ENCODE data around the gene CITED4.

Gene CITED4

GRCh38 chr1:40837601-40838000 is 24.6 kb downstream of the CITED4 start:
- no peaks in the 10 kb centered on the region for H3K27me3 ChIP-seq (ENCODE audit: control insufficient read depth in 1 of 2, insufficient read depth in 2 of 2, low read length in 2 of 2)

GRCh38 chr1:40836283-40836682 is 25.9 kb downstream of the CITED4 start:
- no peaks in the 10 kb centered on the region for H3K36me3 ChIP-seq (ENCODE audit: control insufficient read depth in 1 of 2, insufficient read depth in 2 of 2, low read length in 2 of 2)

More at GRCh38 chr1:40837601-40838000, 24.6 kb downstream of the CITED4 start:
- no peak overlapping the region for H3K9ac ChIP-seq (ENCODE audit: low read depth in 1 of 2, low read length in 2 of 2)
- no peaks in the 10 kb centered on the region for H3K36me3 ChIP-seq (ENCODE audit: control insufficient read depth in 1 of 2, insufficient read depth in 2 of 2, low read length in 2 of 2)
- H3K4me1 ChIP-seq (ENCODE audit: control insufficient read depth in 1 of 2, insufficient read depth in 2 of 2, low read length in 2 of 2): no peaks in the 10 kb centered on the region
- no peak overlapping the region for H3K4me3 ChIP-seq (ENCODE audit: low read depth in 1 of 2, low read length in 2 of 2)
- H3K27ac ChIP-seq (ENCODE audit: low read depth, low read length): no peak overlapping the region
- H3K9me3 ChIP-seq (ENCODE audit: control insufficient read depth in 1 of 2, low read length in 2 of 2): no peaks in the 10 kb centered on the region

DNA sequence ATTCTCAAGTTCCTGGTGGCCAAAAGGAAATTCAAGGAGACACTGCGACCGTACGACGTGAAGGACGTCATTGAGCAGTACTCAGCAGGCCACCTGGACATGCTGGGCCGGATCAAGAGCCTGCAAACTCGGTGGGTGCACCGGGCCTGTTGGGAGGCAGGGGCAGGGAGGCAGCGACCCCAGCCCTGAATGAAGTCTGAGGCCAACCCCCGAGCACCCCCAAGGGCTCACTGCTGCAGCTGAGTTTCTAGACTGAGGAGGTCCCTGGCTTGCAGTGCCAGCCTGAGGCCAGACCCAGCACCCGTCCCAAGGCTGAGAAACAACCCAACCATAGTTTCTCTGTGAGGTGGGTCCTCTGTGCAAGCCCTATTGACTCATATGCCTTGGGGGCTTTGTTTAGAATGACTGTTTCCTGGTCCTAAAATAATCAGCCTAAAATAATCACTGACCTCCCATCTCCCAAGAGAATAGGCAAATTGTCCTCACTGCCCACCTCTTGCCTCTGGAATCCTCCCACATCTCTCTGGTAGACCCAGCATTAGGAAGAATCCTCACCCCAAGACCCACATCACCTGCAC is 27.1 kb downstream of the CITED4 start:
- H3K4me1 ChIP-seq (ENCODE audit: control insufficient read depth in 1 of 2, insufficient read depth in 2 of 2, low read length in 2 of 2): no peaks in the 10 kb centered on the region
- H3K9me3 ChIP-seq (ENCODE audit: control insufficient read depth in 1 of 2, low read length in 2 of 2): no peaks in the 10 kb centered on the region
- H3K9ac ChIP-seq (ENCODE audit: low read depth in 1 of 2, low read length in 2 of 2): no peak overlapping the region
- H3K27ac ChIP-seq (ENCODE audit: low read depth, low read length): no peak overlapping the region
- no peak overlapping the region for H3K4me3 ChIP-seq (ENCODE audit: low read depth in 1 of 2, low read length in 2 of 2)
- H3K36me3 ChIP-seq (ENCODE audit: control insufficient read depth in 1 of 2, insufficient read depth in 2 of 2, low read length in 2 of 2): no peaks in the 10 kb centered on the region
- no peaks in the 10 kb centered on the region for H3K27me3 ChIP-seq (ENCODE audit: control insufficient read depth in 1 of 2, insufficient read depth in 2 of 2, low read length in 2 of 2)

More at GRCh38 chr1:40836283-40836682, 25.9 kb downstream of the CITED4 start:
- no peak overlapping the region for H3K4me3 ChIP-seq (ENCODE audit: low read depth in 1 of 2, low read length in 2 of 2)
- no peak overlapping the region for H3K27ac ChIP-seq (ENCODE audit: low read depth, low read length)
- H3K9me3 ChIP-seq (ENCODE audit: control insufficient read depth in 1 of 2, low read length in 2 of 2): no peaks in the 10 kb centered on the region
- no peaks in the 10 kb centered on the region for H3K27me3 ChIP-seq (ENCODE audit: control insufficient read depth in 1 of 2, insufficient read depth in 2 of 2, low read length in 2 of 2)
- H3K9ac ChIP-seq (ENCODE audit: low read depth in 1 of 2, low read length in 2 of 2): no peak overlapping the region
- H3K4me1 ChIP-seq (ENCODE audit: control insufficient read depth in 1 of 2, insufficient read depth in 2 of 2, low read length in 2 of 2): no peaks in the 10 kb centered on the region

DNA sequence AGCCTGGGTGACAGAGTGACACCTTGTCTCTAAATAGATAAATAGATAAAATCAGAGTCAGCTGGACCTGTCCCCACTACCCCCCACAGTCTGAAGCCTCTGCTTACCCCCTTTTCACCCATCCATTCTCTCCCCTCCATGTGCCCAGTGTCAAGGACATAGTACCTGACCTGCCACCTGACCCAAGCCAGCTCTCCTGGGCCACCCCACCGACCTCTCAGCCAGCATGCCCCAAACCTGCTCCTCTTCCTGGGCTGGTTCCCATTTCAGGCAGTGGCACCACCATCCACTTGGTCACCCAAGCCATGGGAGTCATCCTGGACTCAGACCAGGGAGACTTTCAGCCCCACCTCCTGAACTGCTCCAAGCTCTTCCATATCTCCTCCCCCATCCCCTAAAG is 28.2 kb downstream of the CITED4 start:
- Histone ChIP-seq H3K4me1 (ENCODE audit: control insufficient read depth in 1 of 2, insufficient read depth in 2 of 2, low read length in 2 of 2) (no peaks in the 10 kb centered on the region), H3K9ac (ENCODE audit: low read depth in 1 of 2, low read length in 2 of 2) (no peak overlapping the region), H3K4me3 (ENCODE audit: low read depth in 1 of 2, low read length in 2 of 2) (no peak overlapping the region), H3K27me3 (ENCODE audit: control insufficient read depth in 1 of 2, insufficient read depth in 2 of 2, low read length in 2 of 2) (no peaks in the 10 kb centered on the region), H3K27ac (ENCODE audit: low read depth, low read length) (no peak overlapping the region), H3K36me3 (ENCODE audit: control insufficient read depth in 1 of 2, insufficient read depth in 2 of 2, low read length in 2 of 2) (no peaks in the 10 kb centered on the region), H3K9me3 (ENCODE audit: control insufficient read depth in 1 of 2, low read length in 2 of 2) (no peaks in the 10 kb centered on the region)

GRCh38 chr1:40831001-40831732 is 31.0 kb downstream of the CITED4 start:
- Histone ChIP-seq H3K4me3 (ENCODE audit: low read depth in 1 of 2, low read length in 2 of 2) (no peak overlapping the region), H3K27me3 (ENCODE audit: control insufficient read depth in 1 of 2, insufficient read depth in 2 of 2, low read length in 2 of 2) (no peaks in the 10 kb centered on the region), H3K9ac (ENCODE audit: low read depth in 1 of 2, low read length in 2 of 2) (no peak overlapping the region), H3K4me1 (ENCODE audit: control insufficient read depth in 1 of 2, insufficient read depth in 2 of 2, low read length in 2 of 2) (no peaks in the 10 kb centered on the region), H3K9me3 (ENCODE audit: control insufficient read depth in 1 of 2, low read length in 2 of 2) (no peaks in the 10 kb centered on the region), H3K36me3 (ENCODE audit: control insufficient read depth in 1 of 2, insufficient read depth in 2 of 2, low read length in 2 of 2) (no peaks in the 10 kb centered on the region), H3K27ac (ENCODE audit: low read depth, low read length) (no peak overlapping the region)

GRCh38 chr1:40830419-40830943 is 31.7 kb downstream of the CITED4 start:
- Histone ChIP-seq H3K4me3 (ENCODE audit: low read depth in 1 of 2, low read length in 2 of 2) (no peak overlapping the region), H3K4me1 (ENCODE audit: control insufficient read depth in 1 of 2, insufficient read depth in 2 of 2, low read length in 2 of 2) (no peaks in the 10 kb centered on the region), H3K9ac (ENCODE audit: low read depth in 1 of 2, low read length in 2 of 2) (no peak overlapping the region), H3K36me3 (ENCODE audit: control insufficient read depth in 1 of 2, insufficient read depth in 2 of 2, low read length in 2 of 2) (no peaks in the 10 kb centered on the region), H3K27me3 (ENCODE audit: control insufficient read depth in 1 of 2, insufficient read depth in 2 of 2, low read length in 2 of 2) (no peaks in the 10 kb centered on the region), H3K27ac (ENCODE audit: low read depth, low read length) (no peak overlapping the region), H3K9me3 (ENCODE audit: control insufficient read depth in 1 of 2, low read length in 2 of 2) (no peaks in the 10 kb centered on the region)

DNA sequence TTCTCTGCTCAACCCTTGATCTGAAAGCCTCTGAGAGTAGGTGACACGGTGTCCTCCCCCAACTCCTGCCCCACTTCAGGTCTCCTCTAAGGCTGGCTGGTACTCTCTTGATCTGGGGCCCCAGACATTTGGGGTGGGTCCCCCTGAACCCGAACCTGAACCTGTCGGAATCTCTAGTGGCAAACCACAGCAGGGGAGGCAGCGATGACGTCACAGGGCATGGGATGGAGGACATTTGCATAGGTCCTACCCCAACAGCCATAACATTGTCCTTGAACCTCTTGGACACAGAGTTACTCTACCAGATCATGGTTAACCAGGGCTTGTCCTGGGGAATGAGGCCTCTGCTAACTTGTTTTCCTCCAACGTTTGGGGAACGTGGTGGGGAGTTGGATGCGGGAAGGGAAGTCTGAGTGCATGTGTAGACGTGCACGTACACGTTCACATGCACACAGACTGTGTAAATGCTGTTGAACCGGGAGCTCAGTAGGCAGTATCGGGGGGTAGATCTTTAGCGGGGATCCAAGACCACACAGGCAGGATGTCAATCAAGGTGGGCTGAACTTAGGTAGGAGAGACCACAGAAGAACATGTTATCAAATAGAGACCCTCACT is 32.4 kb downstream of the CITED4 start:
- Histone ChIP-seq H3K4me1 (ENCODE audit: control insufficient read depth in 1 of 2, insufficient read depth in 2 of 2, low read length in 2 of 2) (no peaks in the 10 kb centered on the region), H3K9ac (ENCODE audit: low read depth in 1 of 2, low read length in 2 of 2) (no peak overlapping the region), H3K4me3 (ENCODE audit: low read depth in 1 of 2, low read length in 2 of 2) (no peak overlapping the region), H3K27ac (ENCODE audit: low read depth, low read length) (no peak overlapping the region), H3K36me3 (ENCODE audit: control insufficient read depth in 1 of 2, insufficient read depth in 2 of 2, low read length in 2 of 2) (no peaks in the 10 kb centered on the region), H3K27me3 (ENCODE audit: control insufficient read depth in 1 of 2, insufficient read depth in 2 of 2, low read length in 2 of 2) (no peaks in the 10 kb centered on the region), H3K9me3 (ENCODE audit: control insufficient read depth in 1 of 2, low read length in 2 of 2) (no peaks in the 10 kb centered on the region)

GRCh38 chr1:40825996-40826395 is 36.2 kb downstream of the CITED4 start:
- no peak overlapping the region for H3K27ac ChIP-seq (ENCODE audit: low read depth, low read length)
- no peaks in the 10 kb centered on the region for H3K36me3 ChIP-seq (ENCODE audit: control insufficient read depth in 1 of 2, insufficient read depth in 2 of 2, low read length in 2 of 2)
- no peaks in the 10 kb centered on the region for H3K27me3 ChIP-seq (ENCODE audit: control insufficient read depth in 1 of 2, insufficient read depth in 2 of 2, low read length in 2 of 2)
- no peak overlapping the region for H3K4me3 ChIP-seq (ENCODE audit: low read depth in 1 of 2, low read length in 2 of 2)
- no peaks in the 10 kb centered on the region for H3K9me3 ChIP-seq (ENCODE audit: control insufficient read depth in 1 of 2, low read length in 2 of 2)
- no peak overlapping the region for H3K9ac ChIP-seq (ENCODE audit: low read depth in 1 of 2, low read length in 2 of 2)
- H3K4me1 ChIP-seq (ENCODE audit: control insufficient read depth in 1 of 2, insufficient read depth in 2 of 2, low read length in 2 of 2): no peaks in the 10 kb centered on the region

- H3K27me3 ChIP-seq (ENCODE audit: control insufficient read depth in 1 of 2, insufficient read depth in 2 of 2, low read length in 2 of 2): no peaks in the 10 kb centered on the region
- no peak overlapping the region for H3K27ac ChIP-seq (ENCODE audit: low read depth, low read length)
- no peaks in the 10 kb centered on the region for H3K36me3 ChIP-seq (ENCODE audit: control insufficient read depth in 1 of 2, insufficient read depth in 2 of 2, low read length in 2 of 2)
- no peak overlapping the region for H3K9ac ChIP-seq (ENCODE audit: low read depth in 1 of 2, low read length in 2 of 2)
- no peak overlapping the region for H3K4me3 ChIP-seq (ENCODE audit: low read depth in 1 of 2, low read length in 2 of 2)
- no peaks in the 10 kb centered on the region for H3K9me3 ChIP-seq (ENCODE audit: control insufficient read depth in 1 of 2, low read length in 2 of 2)
- no peaks in the 10 kb centered on the region for H3K4me1 ChIP-seq (ENCODE audit: control insufficient read depth in 1 of 2, insufficient read depth in 2 of 2, low read length in 2 of 2)
These were observed 36.8 kb downstream of the CITED4 start for GRCh38 chr1:40825435-40825788.

GRCh38 chr1:40824591-40825434 is 37.4 kb downstream of the CITED4 start:
- Histone ChIP-seq H3K4me3 (ENCODE audit: low read depth in 1 of 2, low read length in 2 of 2) (no peak overlapping the region), H3K9ac (ENCODE audit: low read depth in 1 of 2, low read length in 2 of 2) (no peak overlapping the region), H3K27ac (ENCODE audit: low read depth, low read length) (no peak overlapping the region), H3K36me3 (ENCODE audit: control insufficient read depth in 1 of 2, insufficient read depth in 2 of 2, low read length in 2 of 2) (no peaks in the 10 kb centered on the region), H3K4me1 (ENCODE audit: control insufficient read depth in 1 of 2, insufficient read depth in 2 of 2, low read length in 2 of 2) (no peaks in the 10 kb centered on the region), H3K27me3 (ENCODE audit: control insufficient read depth in 1 of 2, insufficient read depth in 2 of 2, low read length in 2 of 2) (no peaks in the 10 kb centered on the region), H3K9me3 (ENCODE audit: control insufficient read depth in 1 of 2, low read length in 2 of 2) (no peaks in the 10 kb centered on the region)
